Stimulated activated naive B cell treated with anti-CD40 and anti-IgM and Interleukin-4, amounts not matched to agents 10 μg/mL and 1 μg/mL and 100 μg/mL, for 72 hours (primary cell): ENCODE results near the gene UGT3A2.

Experiments used
- ATAC-seq, 2 donors: fragments of 150-1000 bp; cut with Tn5 transposase; replicated peaks; 2 replicates each; pipeline ENCODE4 v1.10.0; 2021; ENCODE audit warnings: moderate library complexity in 1 of 2
- DNase-seq: peaks from one replicate; pipeline ENCODE4 v3.0.0; 2021
- H3K27ac Mint-ChIP-seq: one replicate; pipeline ENCODE4 v1.8.0; 2022; ENCODE audit warnings: mild to moderate bottlenecking, mixed read lengths
- H3K27me3 Mint-ChIP-seq, 2 donors: one replicate each; pipeline ENCODE4 v1.8.0; 2022; ENCODE audit warnings: mixed read lengths in 2 of 2
- H3K36me3 Mint-ChIP-seq, 2 donors: one replicate each; pipeline ENCODE4 v1.8.0; 2022; ENCODE audit warnings: mixed read lengths in 2 of 2, mild to moderate bottlenecking in 1 of 2
- H3K4me1 Mint-ChIP-seq, 2 donors: one replicate each; pipeline ENCODE4 v1.8.0; 2022; ENCODE audit warnings: mixed read lengths in 2 of 2, mild to moderate bottlenecking in 1 of 2
- H3K4me3 Mint-ChIP-seq, 2 donors: one replicate each; pipeline ENCODE4 v1.8.0; 2022; ENCODE audit warnings: mild to moderate bottlenecking in 2 of 2, mixed read lengths in 2 of 2, moderate library complexity in 1 of 2
- H3K9me3 Mint-ChIP-seq, 2 donors: one replicate each; pipeline ENCODE4 v1.8.0; 2022; ENCODE audit warnings: mixed read lengths in 2 of 2, mild to moderate bottlenecking in 1 of 2

UGT3A2 gene, protein sequence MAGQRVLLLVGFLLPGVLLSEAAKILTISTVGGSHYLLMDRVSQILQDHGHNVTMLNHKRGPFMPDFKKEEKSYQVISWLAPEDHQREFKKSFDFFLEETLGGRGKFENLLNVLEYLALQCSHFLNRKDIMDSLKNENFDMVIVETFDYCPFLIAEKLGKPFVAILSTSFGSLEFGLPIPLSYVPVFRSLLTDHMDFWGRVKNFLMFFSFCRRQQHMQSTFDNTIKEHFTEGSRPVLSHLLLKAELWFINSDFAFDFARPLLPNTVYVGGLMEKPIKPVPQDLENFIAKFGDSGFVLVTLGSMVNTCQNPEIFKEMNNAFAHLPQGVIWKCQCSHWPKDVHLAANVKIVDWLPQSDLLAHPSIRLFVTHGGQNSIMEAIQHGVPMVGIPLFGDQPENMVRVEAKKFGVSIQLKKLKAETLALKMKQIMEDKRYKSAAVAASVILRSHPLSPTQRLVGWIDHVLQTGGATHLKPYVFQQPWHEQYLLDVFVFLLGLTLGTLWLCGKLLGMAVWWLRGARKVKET

DNA sequence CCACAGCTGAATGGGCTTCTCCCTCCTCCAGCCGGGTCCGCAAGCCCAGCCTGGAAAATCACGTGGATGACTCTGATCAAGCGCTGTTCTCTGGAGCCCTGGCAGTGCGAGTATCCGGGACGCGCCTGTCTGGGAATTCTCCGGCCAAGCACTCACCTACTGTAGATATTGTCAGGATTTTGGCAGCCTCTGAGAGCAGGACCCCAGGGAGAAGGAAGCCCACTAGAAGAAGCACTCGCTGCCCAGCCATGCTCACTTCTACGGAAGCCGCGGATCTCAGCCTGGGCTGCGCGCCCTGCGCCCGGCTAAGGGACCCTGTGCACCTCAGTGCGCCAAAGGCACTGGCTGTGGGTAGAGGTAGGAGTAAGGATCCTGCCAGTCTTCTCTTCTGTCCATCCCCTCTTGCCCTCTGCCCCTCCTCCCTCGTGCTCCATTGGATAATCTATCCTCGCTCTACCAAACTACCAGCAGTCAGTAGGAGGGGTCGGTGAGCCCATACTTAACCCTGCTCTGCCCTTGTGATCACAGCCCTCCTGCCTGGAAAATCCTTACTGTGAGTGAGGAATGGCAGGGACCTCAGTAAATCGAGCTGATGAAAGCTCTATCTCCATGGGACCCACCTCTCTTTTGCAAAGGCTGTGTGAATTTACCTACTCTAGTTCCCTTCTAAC is at the start of gene UGT3A2:
UGT3A2 (minus strand) TSS at position 343 of the 671 bp plus-strand sequence; CDS start at position 250, 93 bp downstream.
- peaks cover 10 to 20% of the 10 kb centered on the region in 2 donors for H3K4me1 Mint-ChIP-seq
- ATAC-seq = peak in 1 of 2 donors; percentile 45
- no peak within 1 kb of the TSS for H3K27ac Mint-ChIP-seq
- peaks cover 22 to 25% of the 10 kb centered on the region in 2 donors for H3K27me3 Mint-ChIP-seq
- peak within 1 kb of the TSS; percentile 29 to 46 for H3K4me3 Mint-ChIP-seq
- no peak for DNase-seq
- H3K36me3 Mint-ChIP-seq = no peaks in the 10 kb centered on the region
- H3K9me3 Mint-ChIP-seq = no peaks in the 10 kb centered on the region

DNA sequence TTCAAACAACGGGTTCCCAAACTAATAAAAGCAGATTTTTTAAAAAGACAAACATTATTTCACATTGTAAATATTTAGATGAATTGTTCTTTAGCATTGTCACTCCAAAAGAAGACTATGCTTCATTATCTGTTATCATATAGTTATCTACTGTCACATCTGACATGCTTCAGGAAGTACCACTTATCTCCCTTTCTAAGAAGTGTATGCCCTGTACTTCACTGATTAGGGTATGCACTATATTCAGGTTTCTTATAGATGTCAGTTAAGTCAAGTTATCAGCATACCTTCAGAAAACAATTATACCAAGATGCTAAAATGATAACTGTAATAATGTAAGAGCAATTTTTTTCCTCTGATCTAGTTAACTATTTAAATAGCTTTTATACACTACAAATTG is 44.6 kb upstream of the UGT3A2 start:
- Mint-ChIP-seq H3K27ac (no peak overlapping the region), H3K4me1 (no peaks in the 10 kb centered on the region), H3K9me3 (no peaks in the 10 kb centered on the region), H3K36me3 (peaks cover 33 to 49% of the 10 kb centered on the region in 2 donors), H3K4me3 (no peak overlapping the region), H3K27me3 (no peaks in the 10 kb centered on the region)
- DNase-seq (no peak), ATAC-seq (no peak)

DNA sequence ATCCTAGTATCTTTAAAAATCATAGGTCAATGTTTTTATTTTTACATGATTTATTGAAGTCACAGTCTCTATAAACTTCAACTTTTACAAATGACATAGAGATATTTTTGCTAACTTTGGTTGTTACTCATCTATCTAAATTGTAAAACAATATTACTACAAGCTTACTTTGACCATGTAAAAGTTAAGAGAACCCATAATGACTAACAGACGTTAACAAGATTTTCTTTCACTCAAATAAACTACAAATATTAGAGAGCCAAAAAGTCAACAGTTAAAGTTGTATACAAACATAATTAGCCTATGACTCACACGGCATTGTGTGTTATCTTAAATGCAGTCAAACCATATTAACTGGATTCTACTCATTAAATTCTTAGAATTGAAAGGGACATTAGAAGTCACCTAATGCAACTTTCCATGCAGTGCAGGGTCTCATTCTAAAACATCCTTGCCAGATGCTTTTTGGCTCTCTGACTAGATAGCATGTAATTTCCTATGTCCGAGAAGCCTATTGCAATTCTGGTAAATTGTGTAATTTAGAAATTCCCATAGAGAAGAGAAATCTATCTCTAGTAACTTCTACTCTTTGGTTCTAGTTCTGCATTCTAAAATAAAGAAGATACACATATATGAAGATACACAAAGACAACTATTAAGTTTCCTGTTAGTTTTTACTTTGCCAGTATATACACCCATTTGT is 42.2 kb upstream of the UGT3A2 start:
- H3K27ac Mint-ChIP-seq = no peak overlapping the region
- ATAC-seq (no peak), DNase-seq (no peak)
- H3K9me3 Mint-ChIP-seq = no peaks in the 10 kb centered on the region
- peaks cover 37 to 48% of the 10 kb centered on the region in 2 donors for H3K36me3 Mint-ChIP-seq
- H3K27me3 Mint-ChIP-seq = no peaks in the 10 kb centered on the region
- no peaks in the 10 kb centered on the region for H3K4me1 Mint-ChIP-seq
- H3K4me3 Mint-ChIP-seq = no peak overlapping the region

DNA sequence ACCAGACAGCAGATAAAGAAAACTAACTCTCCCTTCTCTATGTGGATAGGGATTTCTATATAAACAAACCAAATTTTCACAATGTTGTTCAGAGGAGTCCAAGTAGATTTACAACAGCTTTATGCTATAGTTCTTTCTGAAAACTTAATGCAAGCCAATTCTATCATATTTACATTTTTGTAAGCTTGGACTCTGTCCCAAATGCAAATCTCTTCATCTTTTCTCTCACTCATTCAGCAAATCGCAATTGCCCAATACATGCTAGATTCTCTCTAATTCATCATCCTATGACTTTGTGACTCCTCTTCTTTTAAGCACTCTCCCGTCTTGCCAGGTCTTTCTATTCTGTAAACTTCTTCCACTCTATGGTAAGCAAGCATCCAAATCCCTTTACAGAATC is 39.1 kb upstream of the UGT3A2 start:
- ATAC-seq = no peak
- Mint-ChIP-seq H3K27ac (no peak overlapping the region), H3K4me3 (no peak overlapping the region), H3K9me3 (no peaks in the 10 kb centered on the region), H3K36me3 (peaks cover 34 to 47% of the 10 kb centered on the region in 2 donors), H3K27me3 (no peaks in the 10 kb centered on the region), H3K4me1 (no peaks in the 10 kb centered on the region)
- no peak for DNase-seq

DNA sequence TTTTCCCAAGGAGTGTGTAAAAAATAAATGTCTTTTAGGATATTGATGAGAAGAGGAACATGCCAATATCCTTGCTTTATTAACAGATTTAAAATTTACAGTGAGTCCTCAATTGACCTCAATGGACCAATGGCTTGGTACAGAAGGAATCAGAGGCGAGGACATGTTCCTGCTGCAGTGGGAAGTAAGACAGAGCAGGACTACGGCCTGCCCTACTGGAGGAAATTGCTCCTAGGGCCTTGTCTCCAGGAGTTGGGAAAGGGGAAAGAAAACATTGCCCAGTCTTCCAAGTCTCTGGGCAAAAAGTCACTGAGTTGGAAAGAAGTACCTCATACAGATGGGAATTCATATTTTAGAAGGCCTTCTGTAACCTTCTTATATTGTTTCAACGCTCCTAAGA is 33.1 kb upstream of the UGT3A2 start:
- Mint-ChIP-seq H3K9me3 (no peaks in the 10 kb centered on the region), H3K4me3 (no peak overlapping the region), H3K27ac (no peak overlapping the region), H3K4me1 (no peaks in the 10 kb centered on the region), H3K27me3 (no peaks in the 10 kb centered on the region), H3K36me3 (peaks cover 6 to 18% of the 10 kb centered on the region in 2 donors)
- DNase-seq (no peak), ATAC-seq (no peak)

DNA sequence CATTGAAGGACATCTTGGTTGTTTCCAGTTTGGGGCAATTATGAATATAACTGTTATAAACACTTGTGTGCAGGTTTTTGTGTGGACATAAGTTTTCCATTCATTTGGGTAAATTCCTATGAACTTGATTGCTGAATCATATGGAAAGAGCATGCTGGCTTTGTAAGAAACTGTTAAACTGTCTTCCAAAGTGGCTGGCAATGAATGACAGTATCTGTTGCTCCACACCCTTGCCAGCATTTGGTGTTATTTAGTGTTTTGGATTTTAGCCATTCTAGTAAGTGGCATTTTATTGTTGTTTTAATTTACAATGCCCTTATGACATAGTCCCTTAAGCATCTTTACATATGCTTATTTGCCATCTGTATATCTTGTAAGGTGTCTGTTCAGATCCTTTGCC is 29.8 kb upstream of the UGT3A2 start:
- H3K36me3 Mint-ChIP-seq = peaks cover 2 to 10% of the 10 kb centered on the region in 2 donors
- peaks cover 1 to 4% of the 10 kb centered on the region in 2 donors for H3K9me3 Mint-ChIP-seq
- ATAC-seq = no peak
- no peaks in the 10 kb centered on the region for H3K27me3 Mint-ChIP-seq
- H3K27ac Mint-ChIP-seq = no peak overlapping the region
- no peak for DNase-seq
- no peak overlapping the region for H3K4me3 Mint-ChIP-seq
- H3K4me1 Mint-ChIP-seq = no peaks in the 10 kb centered on the region

DNA sequence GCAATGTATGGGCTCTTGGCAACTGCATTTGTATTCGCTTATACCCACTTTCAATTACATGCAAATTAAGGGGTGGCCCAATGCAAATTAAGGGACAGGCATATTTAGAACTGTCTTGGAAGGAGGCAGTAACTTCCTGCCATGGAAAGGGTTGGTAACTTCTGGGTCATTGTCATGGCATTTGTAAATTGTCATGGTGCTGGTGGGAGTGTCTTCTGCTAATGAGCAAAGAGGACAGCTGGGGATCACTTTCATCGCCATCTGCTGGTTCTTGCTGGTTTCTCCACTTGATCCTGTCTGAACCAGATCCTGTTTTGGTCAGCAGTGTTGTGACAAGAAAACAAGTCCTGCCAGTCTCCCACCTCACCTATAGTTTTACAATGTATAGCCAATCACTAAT is 23.3 kb upstream of the UGT3A2 start:
- DNase-seq (no peak), ATAC-seq (peak; percentile 72 to 79)
- Mint-ChIP-seq H3K9me3 (peaks cover 8 to 11% of the 10 kb centered on the region in 2 donors), H3K27me3 (no peaks in the 10 kb centered on the region), H3K36me3 (peaks cover 0 to 6% of the 10 kb centered on the region in 2 donors), H3K4me3 (no peak overlapping the region), H3K4me1 (no peaks in the 10 kb centered on the region), H3K27ac (no peak overlapping the region)

DNA sequence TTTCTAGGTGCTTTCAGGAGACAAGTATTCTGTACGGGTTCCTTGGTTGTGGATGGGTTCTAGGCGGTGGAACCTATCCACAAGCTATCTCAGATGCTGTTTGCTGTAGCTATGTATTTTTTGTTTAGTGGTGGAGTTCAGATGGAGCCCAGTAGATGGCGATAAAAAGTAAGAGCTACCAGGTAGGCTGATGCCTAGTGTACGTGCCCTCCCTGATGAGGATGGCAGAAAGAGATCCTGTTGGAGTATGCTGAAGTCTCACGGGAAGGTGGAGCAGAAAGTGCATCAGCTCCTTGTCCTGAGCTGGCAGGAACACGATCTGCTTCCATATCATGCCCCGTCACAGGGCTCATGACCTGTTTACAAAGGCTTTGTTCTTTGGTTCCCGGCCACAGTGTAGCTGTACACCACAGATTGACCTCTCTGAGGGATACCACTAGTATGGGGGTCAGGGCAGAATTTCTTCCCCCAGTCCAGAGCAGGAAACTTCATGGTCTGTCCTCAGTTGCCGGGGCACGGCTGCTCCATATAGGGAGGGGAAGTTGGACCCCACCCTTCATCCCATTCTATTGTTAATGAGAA is 12.6 kb upstream of the UGT3A2 start:
- Mint-ChIP-seq H3K9me3 (no peaks in the 10 kb centered on the region), H3K4me3 (no peak overlapping the region), H3K4me1 (peaks cover 0 to 1% of the 10 kb centered on the region in 2 donors), H3K27me3 (peaks cover 0 to 17% of the 10 kb centered on the region in 2 donors), H3K36me3 (peaks cover 3% of the 10 kb centered on the region in 2 donors), H3K27ac (no peak overlapping the region)
- no peak for DNase-seq
- peak; percentile 83 to 90 for ATAC-seq

DNA sequence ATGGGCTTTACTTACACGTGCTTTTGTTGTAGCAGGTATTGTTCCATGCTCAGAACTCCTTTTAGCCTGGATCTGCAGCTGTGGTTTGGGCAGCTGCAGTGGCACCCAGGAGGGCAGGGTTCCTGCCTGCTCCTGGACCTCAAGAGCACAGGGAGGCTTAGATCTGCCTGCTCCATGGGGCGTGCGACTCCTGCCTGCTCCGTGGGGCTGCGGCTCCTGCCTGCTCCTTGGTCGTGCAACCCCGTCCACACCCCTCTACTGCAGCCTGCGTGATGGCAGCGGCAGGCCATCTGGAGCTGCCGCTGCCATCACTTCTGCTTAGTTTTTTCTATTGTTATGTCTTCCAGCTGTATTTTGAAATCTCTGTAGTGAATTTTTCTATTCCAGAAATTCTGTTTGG is 11.7 kb upstream of the UGT3A2 start:
- Mint-ChIP-seq H3K4me1 (peaks cover 0 to 3% of the 10 kb centered on the region in 2 donors), H3K4me3 (no peak overlapping the region), H3K27ac (no peak overlapping the region), H3K9me3 (no peaks in the 10 kb centered on the region), H3K27me3 (peaks cover 0 to 10% of the 10 kb centered on the region in 2 donors), H3K36me3 (no peaks in the 10 kb centered on the region)
- ATAC-seq (no peak), DNase-seq (no peak)

DNA sequence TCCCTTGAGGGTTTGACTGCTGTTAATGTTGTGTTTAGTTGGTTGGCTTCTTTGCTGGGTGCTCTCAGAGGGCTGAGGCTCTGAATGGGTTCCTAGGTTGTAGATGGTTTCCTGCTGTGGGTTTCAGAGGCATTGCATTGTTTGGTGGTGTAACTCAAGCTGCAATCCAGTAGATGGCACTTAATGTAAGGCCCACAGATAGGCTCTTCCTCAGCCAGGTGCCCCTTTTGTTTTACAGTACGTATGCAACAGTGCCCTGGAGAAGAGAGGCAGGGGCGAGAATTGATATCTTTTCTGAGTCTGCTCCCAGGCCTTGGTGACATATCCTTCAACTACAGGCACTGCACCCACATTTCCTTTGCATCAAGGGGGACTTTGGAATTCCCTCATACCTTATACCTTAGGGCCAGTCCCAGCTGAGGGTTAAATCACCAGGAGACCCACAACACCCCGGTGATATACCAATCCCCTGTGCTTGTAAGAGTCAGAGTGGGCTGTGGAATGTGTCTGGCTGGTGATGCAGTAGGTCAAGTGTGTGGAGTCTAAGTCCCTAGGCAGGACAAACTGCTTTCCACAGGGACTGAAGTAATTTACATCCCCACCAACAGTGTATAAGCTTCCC is 7.0 kb upstream of the UGT3A2 start:
- Mint-ChIP-seq H3K27ac (no peak overlapping the region), H3K36me3 (no peaks in the 10 kb centered on the region), H3K27me3 (peaks cover 0 to 6% of the 10 kb centered on the region in 2 donors), H3K4me1 (peaks cover 8 to 11% of the 10 kb centered on the region in 2 donors), H3K4me3 (no peak overlapping the region), H3K9me3 (no peaks in the 10 kb centered on the region)
- DNase-seq (no peak), ATAC-seq (peak; percentile 82)

DNA sequence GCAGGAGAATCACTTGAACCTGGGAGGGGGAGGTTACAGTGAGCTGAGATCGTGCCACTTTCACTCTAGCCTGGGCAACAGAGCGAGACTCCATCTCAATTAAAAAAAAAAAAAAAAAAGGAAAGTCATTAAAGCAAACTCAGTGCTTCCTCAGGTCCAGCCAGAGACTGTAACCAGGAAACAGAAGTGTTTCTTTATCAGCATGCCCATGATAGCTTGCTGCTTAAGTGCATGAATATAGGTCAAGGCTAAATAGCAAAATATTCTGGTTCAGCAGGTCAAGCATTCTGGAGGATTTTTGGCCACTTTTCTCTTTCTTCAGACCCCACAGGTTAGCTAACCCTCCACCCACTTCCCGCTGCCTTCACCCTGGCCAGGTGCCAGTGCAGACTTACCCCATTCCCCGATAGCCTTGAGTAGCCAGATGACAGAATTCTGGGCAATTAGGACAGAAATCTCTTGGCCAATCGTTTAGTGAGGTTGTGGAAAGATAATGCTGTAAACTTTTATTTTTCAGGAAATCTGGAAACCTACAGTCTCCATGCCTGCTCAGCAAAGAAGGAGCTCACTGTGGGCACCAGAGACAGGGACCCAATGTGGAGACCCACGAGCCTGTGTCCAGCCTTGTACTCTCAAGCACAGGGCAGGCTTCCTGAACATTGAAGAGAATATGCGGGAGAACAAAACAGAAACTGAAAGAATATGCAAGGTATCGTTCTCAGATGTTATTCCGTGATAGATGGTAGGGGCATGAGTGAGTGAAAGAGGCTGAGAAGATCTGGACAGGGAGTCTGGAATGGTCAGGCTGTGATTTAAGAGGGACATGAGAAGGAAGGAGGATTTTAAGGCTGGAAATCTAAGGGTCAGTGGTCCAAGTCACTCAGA is 4.2 kb upstream of the UGT3A2 start:
- ATAC-seq = peak in 1 of 2 donors; percentile 55
- Mint-ChIP-seq H3K4me3 (peak overlapping the region; percentile 61 to 73), H3K27me3 (peaks cover 17 to 19% of the 10 kb centered on the region in 2 donors), H3K27ac (peak overlapping the region; percentile 38), H3K4me1 (peaks cover 15 to 20% of the 10 kb centered on the region in 2 donors), H3K36me3 (no peaks in the 10 kb centered on the region), H3K9me3 (no peaks in the 10 kb centered on the region)
- no peak for DNase-seq

DNA sequence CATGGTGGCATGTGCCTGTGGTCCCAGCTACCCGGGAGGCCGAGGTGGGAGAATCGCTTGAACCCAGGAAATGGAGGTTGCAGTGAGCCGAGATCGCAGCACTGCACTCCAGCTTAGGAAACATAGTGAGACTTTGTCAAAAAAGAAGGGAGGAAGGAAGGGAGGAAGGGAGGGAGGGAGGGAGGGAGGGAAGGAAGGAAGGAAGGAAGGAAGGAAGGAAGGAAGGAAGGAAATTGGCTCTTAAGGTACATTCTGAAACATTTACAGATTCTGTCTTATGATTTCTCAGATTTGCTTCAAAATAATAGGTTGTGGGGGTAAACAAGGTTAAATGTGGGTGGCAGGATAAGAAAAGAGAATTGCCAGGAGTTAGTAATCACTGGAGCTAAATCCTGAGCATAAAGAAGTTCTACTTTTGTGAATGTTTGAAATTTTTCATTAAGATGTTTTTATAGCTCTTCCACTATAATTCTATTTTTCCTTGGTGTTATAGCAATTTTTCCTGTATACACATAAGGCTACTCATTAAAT is 2.1 kb upstream of the UGT3A2 start:
- no peak overlapping the region for H3K27ac Mint-ChIP-seq
- no peak for ATAC-seq

More for the DNA sequence above, 2.1 kb upstream of the UGT3A2 start:
- Mint-ChIP-seq H3K27me3 (peaks cover 22 to 25% of the 10 kb centered on the region in 2 donors), H3K36me3 (no peaks in the 10 kb centered on the region), H3K4me1 (peaks cover 14 to 20% of the 10 kb centered on the region in 2 donors), H3K9me3 (no peaks in the 10 kb centered on the region), H3K4me3 (no peak overlapping the region)
- no peak for DNase-seq
